Mammary microvascular endothelial cell (primary cell): Measurements from ENCODE around the gene ZNF418. TPM values are rescaled to one million over a fixed set of nuclear protein-coding genes. Genes with fewer than 3 reads are reported as not detected.

Source experiments
- total RNA-seq: library from RNA; depleted of rRNA; stranded (reverse); fragments of >200 nt; gene quantifications from 2 replicates; pipeline ENCODE4 v1.2.3, GENCODE V29; 2015

The ZNF418 gene
- 0.40 and 2.2 TPM in 2 replicates for total RNA-seq

DNA sequence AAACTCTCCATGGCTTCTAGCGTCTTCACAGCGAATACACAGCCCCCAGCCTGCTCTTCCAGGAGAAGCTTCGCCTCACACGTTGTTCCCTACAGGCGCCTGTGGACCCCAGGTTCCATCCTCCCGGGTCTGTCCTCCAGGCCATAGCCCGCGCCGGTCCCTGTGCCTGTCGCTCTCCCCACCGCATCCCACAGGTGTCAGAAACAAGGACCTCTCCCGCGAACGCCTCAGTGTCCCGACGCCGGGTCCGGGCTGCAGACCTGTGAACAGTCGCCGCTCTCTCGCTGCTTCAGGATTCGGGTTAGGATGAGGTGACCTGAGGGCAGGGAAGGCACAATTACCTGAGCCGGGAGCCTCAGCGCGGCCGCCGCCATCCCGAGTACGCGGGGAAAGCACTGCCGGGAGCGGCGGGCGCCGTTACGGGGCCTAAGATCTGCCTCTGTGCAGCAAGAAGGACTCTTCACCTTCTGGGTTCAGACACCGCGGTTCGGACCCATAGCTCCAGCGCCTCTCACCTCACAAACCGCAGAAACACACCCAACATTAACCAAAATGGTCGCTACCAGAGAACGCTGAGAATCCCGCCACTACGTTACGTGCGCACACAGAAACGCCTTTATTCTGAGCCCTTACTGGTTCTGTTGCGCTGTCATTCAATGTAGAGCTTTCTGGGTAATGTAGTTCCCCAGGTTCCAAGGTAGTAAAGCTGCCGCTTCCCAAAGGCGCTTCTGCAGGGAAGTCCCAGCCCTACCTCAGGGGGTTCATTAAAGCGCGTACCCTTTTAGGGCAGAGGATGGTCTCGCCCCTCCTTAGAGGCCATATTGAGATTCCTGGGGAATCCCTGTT lies at the start of gene ZNF418:
TSS of gene ZNF418 (minus strand) at position 583 of the 846 bp plus-strand sequence. CDS start 1,580 bp downstream, outside the sequence.

DNA sequence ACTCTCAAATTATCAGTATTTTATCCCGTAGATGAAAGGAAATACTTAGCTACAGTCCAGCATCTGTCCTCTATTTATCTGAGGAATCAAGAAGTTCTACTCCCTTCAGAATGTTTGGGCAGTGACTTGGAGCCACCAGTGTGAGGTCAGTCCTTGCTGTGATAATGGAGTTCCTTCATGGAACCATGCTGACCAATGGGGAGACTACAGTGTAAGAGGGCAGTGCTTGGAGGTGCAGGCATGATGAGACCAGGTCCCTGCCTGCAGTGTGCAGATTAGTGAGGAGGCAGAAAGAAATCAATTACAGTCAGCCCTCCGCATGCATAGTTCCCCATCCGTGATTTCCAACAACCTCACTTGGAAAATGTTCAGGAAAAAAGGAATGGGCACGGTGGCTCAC lies 39.2 kb upstream of the ZNF418 start, which contains the start of gene C19orf18:
TSS of gene C19orf18 (minus strand) at position 101 of the 400 bp plus-strand sequence. CDS start 102 bp downstream, outside the sequence.

DNA sequence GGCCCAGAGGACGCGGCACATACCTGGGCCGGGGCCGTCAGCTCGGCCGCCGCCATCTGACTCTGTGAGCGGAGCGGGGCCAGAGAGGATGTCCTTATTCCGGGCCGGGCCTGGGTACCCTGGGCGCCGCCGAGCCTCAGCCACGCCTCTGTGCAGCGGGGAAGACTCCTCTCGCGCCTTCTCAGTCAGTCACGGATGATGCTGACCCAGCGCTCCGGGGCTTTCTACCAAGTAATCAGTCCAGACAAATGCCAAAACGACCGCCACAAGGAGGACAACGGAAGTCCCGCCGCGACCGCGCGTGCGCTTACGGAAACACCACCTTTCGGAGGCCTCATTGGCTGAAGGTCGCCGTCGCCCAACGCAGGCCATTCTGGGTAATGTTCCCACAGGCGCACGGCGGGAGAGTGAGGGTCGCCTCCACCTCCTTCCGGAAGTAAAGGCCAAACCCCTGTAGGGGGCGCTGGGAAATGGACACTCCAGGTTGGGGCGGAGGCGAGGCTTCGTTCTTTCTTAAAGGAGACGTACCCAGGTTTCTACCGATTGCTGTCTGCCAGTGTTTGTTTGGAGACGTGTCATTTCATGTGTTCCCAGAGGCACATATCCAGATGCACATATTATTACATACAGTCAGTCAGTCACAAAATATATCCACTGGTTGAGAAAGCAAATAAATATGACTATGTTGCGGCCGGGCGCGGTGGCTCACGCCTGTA lies 12.4 kb upstream of the ZNF418 start, which contains the start of gene ZNF256:
TSS of gene ZNF256 (minus strand) at position 288 of the 716 bp plus-strand sequence. CDS start at position 56, 232 bp downstream.

DNA sequence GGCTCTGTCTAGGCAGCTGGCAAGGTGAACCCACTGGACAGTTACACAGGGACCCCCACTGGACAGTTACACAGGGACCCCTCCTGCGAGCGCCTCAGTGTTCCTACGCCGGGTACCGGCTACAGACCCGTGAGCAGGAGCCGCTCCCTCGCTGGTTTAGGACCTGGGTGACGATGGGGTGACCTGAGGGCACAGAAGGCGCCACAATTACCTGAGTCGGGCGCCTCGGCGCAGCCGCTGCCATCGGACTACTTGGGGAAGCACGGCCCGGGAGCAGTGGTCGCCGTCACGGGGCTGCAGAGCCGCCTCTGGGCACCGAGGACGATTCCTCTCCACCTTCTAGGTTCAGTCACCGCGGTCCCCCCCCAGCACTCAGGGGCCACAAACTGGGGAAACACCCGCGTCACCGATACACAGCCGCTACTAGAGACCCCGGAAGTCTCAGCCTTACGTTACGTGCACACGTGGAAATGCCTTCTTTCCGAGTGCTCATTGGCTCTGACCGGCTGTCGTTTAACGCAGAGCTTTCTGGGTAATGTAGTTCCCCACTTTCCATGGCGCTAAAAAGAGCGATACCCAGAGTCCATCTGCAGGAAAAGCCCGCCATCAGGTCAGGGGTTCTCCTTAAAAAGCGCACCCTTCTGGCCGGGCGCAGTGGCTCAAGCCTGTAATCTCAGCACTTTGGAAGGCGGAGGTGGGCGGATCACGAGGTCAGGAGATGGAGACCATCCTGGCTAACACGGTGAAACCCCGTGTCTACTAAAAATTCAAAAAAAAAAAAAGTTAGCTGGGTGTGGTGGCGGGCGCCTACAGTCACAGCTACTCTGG lies 18.8 kb downstream of the ZNF418 start, which contains the start of gene ZNF417:
TSS of gene ZNF417 (minus strand) at position 425 of the 828 bp plus-strand sequence. CDS start at position 244, 181 bp downstream.

DNA sequence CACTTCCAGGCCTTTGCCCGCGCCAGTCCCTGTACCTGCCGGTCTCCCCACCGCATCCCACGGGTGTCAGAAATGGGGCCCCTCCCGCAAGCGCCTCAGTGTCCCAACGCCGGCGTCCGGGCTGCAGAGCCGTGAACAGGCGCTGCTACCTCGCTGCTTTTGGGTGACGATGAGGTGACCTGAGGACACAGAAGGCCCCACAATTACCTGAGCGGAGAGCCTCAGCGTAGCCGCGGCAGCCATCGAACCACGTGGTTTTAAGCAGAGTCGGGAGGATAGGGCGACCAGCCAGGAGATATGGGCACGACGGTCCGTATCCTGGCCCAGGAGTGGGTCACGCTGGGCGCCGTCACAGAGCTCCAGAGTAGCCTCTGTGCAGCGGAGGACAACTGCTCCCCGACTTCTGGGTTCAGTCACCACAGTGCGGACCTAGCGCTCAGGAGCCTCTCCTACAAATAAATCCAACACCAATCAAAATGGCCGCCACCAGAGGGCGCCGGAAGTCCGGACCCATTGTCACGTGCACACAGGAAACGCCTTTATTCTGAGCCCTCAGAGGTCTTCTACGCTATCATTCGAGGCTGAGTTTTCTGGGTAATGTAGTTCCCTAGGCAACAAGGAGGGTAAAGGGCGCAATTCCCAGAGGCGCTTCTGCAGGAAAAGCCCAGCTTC lies 46.5 kb downstream of the ZNF418 start, which contains the start of gene ZNF814:
TSS of gene ZNF814 (minus strand) at position 478 of the 672 bp plus-strand sequence. CDS start at position 243, 235 bp downstream.

Other genes with a start within 250 kb of the ZNF418 start
- gene ZNF154, start 226.2 kb downstream of the ZNF418 start, total RNA-seq = 0.33 and 0.34 TPM in 2 replicates
- gene ZNF671, start 207.8 kb downstream of the ZNF418 start, total RNA-seq = 2.6 and 3.1 TPM in 2 replicates
- gene ZNF776, start 188.6 kb downstream of the ZNF418 start, total RNA-seq = 7.9 and 14.7 TPM in 2 replicates
- 4.8 and 5.1 TPM in 2 replicates for gene ZNF586, start 165.7 kb downstream of the ZNF418 start, total RNA-seq
- 4.7 and 7.6 TPM in 2 replicates for gene ZNF552, start 120.5 kb downstream of the ZNF418 start, total RNA-seq
- 10.1 TPM in 2 replicates for gene ZNF587B, start 105.1 kb downstream of the ZNF418 start, total RNA-seq
- gene ZNF587, start 85.5 kb downstream of the ZNF418 start, total RNA-seq = 10.1 and 13.0 TPM in 2 replicates
- gene ZNF814, start 46.4 kb downstream of the ZNF418 start, total RNA-seq = 4.9 and 6.5 TPM in 2 replicates
- 3.1 and 5.5 TPM in 2 replicates for gene ZNF417, start 18.8 kb downstream of the ZNF418 start, total RNA-seq
- gene ZNF256, start 12.3 kb upstream of the ZNF418 start, total RNA-seq = 1.7 and 3.0 TPM in 2 replicates
- 0.13 TPM in 1 of 2 replicates, not detected in the other for gene C19orf18, start 39.1 kb upstream of the ZNF418 start, total RNA-seq
- gene ZNF606, start 67.4 kb upstream of the ZNF418 start, total RNA-seq = 5.5 and 11.5 TPM in 2 replicates
- gene ZSCAN1, start 98.6 kb upstream of the ZNF418 start, total RNA-seq = not detected in 2 replicates
- 0.93 and 0.94 TPM in 2 replicates for gene ZNF135, start 123.9 kb upstream of the ZNF418 start, total RNA-seq
- 19.2 and 20.1 TPM in 2 replicates for gene ZSCAN18, start 162.8 kb upstream of the ZNF418 start, total RNA-seq
- 5.6 and 5.7 TPM in 2 replicates for gene ZNF329, start 215.4 kb upstream of the ZNF418 start, total RNA-seq
- 16.3 and 16.8 TPM in 2 replicates for gene ZNF274, start 247.7 kb upstream of the ZNF418 start, total RNA-seq